HEK293T (cell line): ENCODE measurements around the gene CABP1.

ENCODE experiments used
- CTCF ChIA-PET: fragments of 350-600 bp; formaldehyde crosslinking; extraction: SDS; loops from one replicate; lab custom pipeline; 2021; ENCODE audit warnings: antibody characterized with exemption, inconsistent platforms; lab: Yijun Ruan, JAX
- POLR2A ChIA-PET: fragments of 350-600 bp; formaldehyde crosslinking; extraction: SDS; loops from one replicate; lab custom pipeline; 2020; ENCODE audit warnings: antibody characterized with exemption, inconsistent platforms; lab: Yijun Ruan, JAX
- DNase-seq: peaks from one replicate; pipeline ENCODE4 v3.0.0; 2012; ENCODE audit warnings: mixed read lengths; ENCODE audit errors: extremely low spot score
- ARNT ChIP-seq: fragments of 450-650 bp; IDR thresholded peaks from 2 replicates; pipeline ENCODE4 v1.6.1; 2017; ENCODE audit warnings: mild to moderate bottlenecking
- FOXA1 ChIP-seq: fragments of 450-650 bp; IDR thresholded peaks from 2 replicates; pipeline ENCODE4 v1.6.1; 2016; ENCODE audit warnings: mild to moderate bottlenecking
- FOXM1 ChIP-seq: fragments of 450-650 bp; IDR thresholded peaks from 2 replicates; pipeline ENCODE4 v1.6.1; 2017; ENCODE audit warnings: mild to moderate bottlenecking, borderline replicate concordance
- HDGF ChIP-seq: fragments of 450-650 bp; IDR thresholded peaks from 2 replicates; pipeline ENCODE4 v1.6.1; 2017; ENCODE audit warnings: antibody characterized with exemption, borderline replicate concordance
- LEF1 ChIP-seq: fragments of 450-650 bp; IDR thresholded peaks from 2 replicates; pipeline ENCODE4 v1.6.1; 2017; ENCODE audit warnings: mild to moderate bottlenecking, borderline replicate concordance
- SUZ12 ChIP-seq: fragments of 450-650 bp; IDR thresholded peaks from 2 replicates; pipeline ENCODE4 v1.6.1; 2016; ENCODE audit warnings: mild to moderate bottlenecking

Gene CABP1

GRCh38 chr12:120713861-120714482, 73.5 kb downstream of the CABP1 start:
- POLR2A ChIA-PET: no interaction called here
- CTCF ChIA-PET: no interaction called here
- TF ChIP-seq FOXA1 (no peak), LEF1 (no peak), HDGF (no peak), FOXM1 (no peak), ARNT (no peak), SUZ12 (no peak)
- peak; percentile 78 for DNase-seq
